ENCODE data around the gene ZBTB7A.
A peak's percentile ranks its signal among the peaks of the same experiment; 100 is the strongest.
"Not testable (repeated sequence)": the region's sequence is repeated elsewhere in the genome, so short reads cannot be mapped to it uniquely, and the experiment has no call there.

Gene ZBTB7A

GRCh38 chr19:4007836-4008539 lies 58.7 kb downstream of the ZBTB7A start:
- no peak for TF ChIP-seq CTCF (conservative IDR thresholded peaks at IDR 0.05; ENCODE audit: low read depth, low read length)
- DNase-seq (ENCODE audit: low read depth), result peak; percentile 30
- H3K4me3 ChIP-seq (ENCODE audit: low read depth, low read length), result peak overlapping the region; percentile 79

- DNase-seq (ENCODE audit: low read depth), result peak; percentile 95
- TF ChIP-seq CTCF (conservative IDR thresholded peaks at IDR 0.05; ENCODE audit: low read depth, low read length), result no peak
- H3K4me3 ChIP-seq (ENCODE audit: low read depth, low read length), result peak within 1 kb of the TSS; percentile 95
Observed at GRCh38 chr19:4007021-4007835, 59.5 kb downstream of the ZBTB7A start, which contains the start of gene PIAS4. TSS of gene PIAS4 (plus strand) at chr19:4007736. CDS start at chr19:4007761, 25 bp downstream.

- DNase-seq (ENCODE audit: low read depth); H3K4me3 ChIP-seq (ENCODE audit: low read depth, low read length): not testable (repeated sequence)
Observed at GRCh38 chr19:4005436-4005835, 61.3 kb downstream of the ZBTB7A start.

- not testable (repeated sequence) for DNase-seq (ENCODE audit: low read depth); H3K4me3 ChIP-seq (ENCODE audit: low read depth, low read length)
Observed at GRCh38 chr19:4000798-4001197, 65.9 kb downstream of the ZBTB7A start.

- DNase-seq (ENCODE audit: low read depth), result not testable (repeated sequence)
Observed at GRCh38 chr19:3998667-3999412, 67.9 kb downstream of the ZBTB7A start.

GRCh38 chr19:3995607-3996006 lies 71.1 kb downstream of the ZBTB7A start:
- no peak for TF ChIP-seq CTCF (conservative IDR thresholded peaks at IDR 0.05; ENCODE audit: low read depth, low read length)
- H3K4me3 ChIP-seq (ENCODE audit: low read depth, low read length), result no peak overlapping the region
- no peak for DNase-seq (ENCODE audit: low read depth)

More at GRCh38 chr19:3998667-3999412, 67.9 kb downstream of the ZBTB7A start:
- H3K4me3 ChIP-seq (ENCODE audit: low read depth, low read length), result not testable (repeated sequence)

All from choroid plexus epithelial cell (primary cell).